ENCODE measurements around the gene HOPX. TPM values are rescaled to one million over a fixed set of nuclear protein-coding genes. Genes with fewer than 3 reads are reported as not detected.

The HOPX gene
- total RNA-seq, 1 experiment from 2014 or later = 0.26 TPM

- TF ChIP-seq AFF4 (CRISPR knock-in tag; IDR thresholded peaks at IDR 0.05; ENCODE audit: borderline replicate concordance) (no peak), USF1 (CRISPR knock-in tag; IDR thresholded peaks at IDR 0.05) (no peak), PRDM15 (CRISPR knock-in tag; IDR thresholded peaks at IDR 0.05) (no peak), ZNF512 (CRISPR knock-in tag; IDR thresholded peaks at IDR 0.05; ENCODE audit: borderline replicate concordance) (no peak), NR1H2 (CRISPR knock-in tag; IDR thresholded peaks at IDR 0.05) (no peak), FOXP1 (CRISPR knock-in tag; IDR thresholded peaks at IDR 0.05; ENCODE audit: borderline replicate concordance) (no peak), ZNF121 (CRISPR knock-in tag; IDR thresholded peaks at IDR 0.05) (no peak), MLX (CRISPR knock-in tag; IDR thresholded peaks at IDR 0.05) (no peak), ZNF317 (CRISPR knock-in tag; IDR thresholded peaks at IDR 0.05; ENCODE audit: borderline replicate concordance, low read depth) (no peak)
Observed at GRCh38 chr4:56699537-56700105, 18.5 kb upstream of the HOPX start (continued).

GRCh38 chr4:56698329-56698728 lies 17.2 kb upstream of the HOPX start:
- POLR2A ChIA-PET = no interaction called here
- Mint-ChIP-seq H3K27me3 (ENCODE audit: low read depth) (peaks cover 10% of the 10 kb centered on the region), H3K4me3 (no peak overlapping the region), H3K4me1 (peaks cover 11% of the 10 kb centered on the region; the same call in 1 of the 2 replicates), H3K9me3 (peaks cover 4% of the 10 kb centered on the region; the same call in 1 of the 2 replicates), H3K36me3 (no peaks in the 10 kb centered on the region), H3K27ac (no peak overlapping the region)
- DNase-seq (ENCODE audit: low spot score) (no peak), ATAC-seq (no peak)
- CTCF ChIA-PET = no interaction called here
- no peak for TF ChIP-seq GTF2I (CRISPR knock-in tag; conservative IDR thresholded peaks at IDR 0.05)
- TF ChIP-seq ZNF121 (CRISPR knock-in tag; IDR thresholded peaks at IDR 0.05) = no peak
- TF ChIP-seq ZSCAN18 (CRISPR knock-in tag; IDR thresholded peaks at IDR 0.05) = no peak
- TF ChIP-seq E2F4 (CRISPR knock-in tag; IDR thresholded peaks at IDR 0.05; ENCODE audit: borderline replicate concordance, low read depth) = no peak
- no peak for TF ChIP-seq USF1 (CRISPR knock-in tag; IDR thresholded peaks at IDR 0.05)

Data from WTC11 (cell line).